Mammary epithelial cell (primary cell): Measurements from ENCODE around the gene BTBD7.
"Not testable (repeated sequence)": the region's sequence is repeated elsewhere in the genome, so short reads cannot be mapped to it uniquely, and the experiment has no call there.

ENCODE experiments used
- EZH2 ChIP-seq: IDR thresholded peaks from 2 replicates; pipeline ENCODE4 v1.6.1; 2012; ENCODE audit warnings: low read length, inconsistent platforms, borderline replicate concordance
- TF ChIP-seq, protein P1 (sequence below), 2 donors: IDR thresholded peaks in 1 of 2; conservative IDR thresholded peaks in 1 of 2; 2 replicates each; pipeline ENCODE4 v1.5.1; 2011 to 2012; ENCODE audit warnings: inconsistent platforms in 2 of 2, low read length in 2 of 2, mild to moderate bottlenecking in 2 of 2, control low read depth in 1 of 2, low read depth in 1 of 2; ENCODE audit not compliant: insufficient read depth in 1 of 2; ENCODE audit errors: extremely low read depth in 1 of 2

DNA sequence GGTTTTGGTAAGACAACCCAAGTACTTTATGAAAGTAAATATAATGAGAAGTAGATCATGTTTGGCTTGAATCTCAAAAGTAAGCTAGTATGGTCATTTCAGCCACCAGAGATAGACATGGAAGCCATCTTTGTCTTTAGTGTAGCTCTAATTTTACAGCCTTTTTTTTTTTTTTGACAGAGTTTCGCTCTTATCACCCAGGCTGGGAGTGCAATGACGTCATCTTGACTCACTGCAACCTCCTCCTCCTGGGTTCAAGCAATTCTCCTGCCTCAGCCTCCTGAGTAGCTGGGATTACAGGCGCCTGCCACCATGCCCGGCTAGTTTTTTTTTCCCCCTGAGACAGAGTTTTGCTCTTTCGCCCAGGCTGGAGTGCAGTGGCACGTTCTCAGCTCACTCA lies 22.0 kb upstream of the BTBD7 start:
- TF ChIP-seq, protein P1, sequence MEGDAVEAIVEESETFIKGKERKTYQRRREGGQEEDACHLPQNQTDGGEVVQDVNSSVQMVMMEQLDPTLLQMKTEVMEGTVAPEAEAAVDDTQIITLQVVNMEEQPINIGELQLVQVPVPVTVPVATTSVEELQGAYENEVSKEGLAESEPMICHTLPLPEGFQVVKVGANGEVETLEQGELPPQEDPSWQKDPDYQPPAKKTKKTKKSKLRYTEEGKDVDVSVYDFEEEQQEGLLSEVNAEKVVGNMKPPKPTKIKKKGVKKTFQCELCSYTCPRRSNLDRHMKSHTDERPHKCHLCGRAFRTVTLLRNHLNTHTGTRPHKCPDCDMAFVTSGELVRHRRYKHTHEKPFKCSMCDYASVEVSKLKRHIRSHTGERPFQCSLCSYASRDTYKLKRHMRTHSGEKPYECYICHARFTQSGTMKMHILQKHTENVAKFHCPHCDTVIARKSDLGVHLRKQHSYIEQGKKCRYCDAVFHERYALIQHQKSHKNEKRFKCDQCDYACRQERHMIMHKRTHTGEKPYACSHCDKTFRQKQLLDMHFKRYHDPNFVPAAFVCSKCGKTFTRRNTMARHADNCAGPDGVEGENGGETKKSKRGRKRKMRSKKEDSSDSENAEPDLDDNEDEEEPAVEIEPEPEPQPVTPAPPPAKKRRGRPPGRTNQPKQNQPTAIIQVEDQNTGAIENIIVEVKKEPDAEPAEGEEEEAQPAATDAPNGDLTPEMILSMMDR (conservative IDR thresholded peaks at IDR 0.05 in 1 of 2, IDR thresholded peaks at IDR 0.05 in 1 of 2; ENCODE audit: extremely low read depth in 1 of 2, insufficient read depth in 1 of 2, low read depth in 1 of 2, low read length in 2 of 2) = not testable (repeated sequence)
- not testable (repeated sequence) for TF ChIP-seq EZH2
